Adipocyte (in vitro differentiated cells): ENCODE results near the gene IPO4.
A peak's percentile ranks its signal among the peaks of the same experiment; 100 is the strongest.

Source experiments
- DNase-seq: peaks from one replicate; pipeline ENCODE4 v3.0.0-alpha.2; 2015; ENCODE audit warnings: low read depth
- H3K27me3 ChIP-seq: replicated peaks from 2 replicates; pipeline ENCODE4 v1.7.0; 2013; ENCODE audit warnings: mild to moderate bottlenecking, low read length, moderate library complexity; ENCODE audit not compliant: control insufficient read depth, insufficient read depth
- H3K36me3 ChIP-seq: 2 replicates; pipeline ENCODE4 v1.7.0; 2013; ENCODE audit warnings: low read length, mild to moderate bottlenecking, moderate library complexity; ENCODE audit not compliant: control insufficient read depth, insufficient read depth, severe bottlenecking
- H3K4me1 ChIP-seq: 2 replicates; pipeline ENCODE4 v1.7.0; 2013; ENCODE audit warnings: mild to moderate bottlenecking, low read length, moderate library complexity; ENCODE audit not compliant: control insufficient read depth, insufficient read depth
- H3K4me3 ChIP-seq: 2 replicates; pipeline ENCODE4 v1.7.0; 2013; ENCODE audit warnings: mild to moderate bottlenecking, low read length, moderate library complexity
- H3K9ac ChIP-seq: 2 replicates; pipeline ENCODE4 v1.7.0; 2013; ENCODE audit warnings: mild to moderate bottlenecking, low read length, moderate library complexity
- H3K9me3 ChIP-seq: 2 replicates; pipeline ENCODE4 v1.7.0; 2013; ENCODE audit warnings: mild to moderate bottlenecking, low read length, moderate library complexity; ENCODE audit not compliant: control insufficient read depth

IPO4 gene

GRCh38 chr14:24162093-24162492, 26.5 kb downstream of the IPO4 start:
- H3K4me1 ChIP-seq: peaks cover 13% of the 10 kb centered on the region
- no peak for DNase-seq
- H3K9me3 ChIP-seq: no peaks in the 10 kb centered on the region
- no peaks in the 10 kb centered on the region for H3K27me3 ChIP-seq
- peaks cover 71% of the 10 kb centered on the region for H3K36me3 ChIP-seq
- H3K4me3 ChIP-seq: peak overlapping the region; percentile 92
- H3K9ac ChIP-seq: peak overlapping the region; percentile 96

DNA sequence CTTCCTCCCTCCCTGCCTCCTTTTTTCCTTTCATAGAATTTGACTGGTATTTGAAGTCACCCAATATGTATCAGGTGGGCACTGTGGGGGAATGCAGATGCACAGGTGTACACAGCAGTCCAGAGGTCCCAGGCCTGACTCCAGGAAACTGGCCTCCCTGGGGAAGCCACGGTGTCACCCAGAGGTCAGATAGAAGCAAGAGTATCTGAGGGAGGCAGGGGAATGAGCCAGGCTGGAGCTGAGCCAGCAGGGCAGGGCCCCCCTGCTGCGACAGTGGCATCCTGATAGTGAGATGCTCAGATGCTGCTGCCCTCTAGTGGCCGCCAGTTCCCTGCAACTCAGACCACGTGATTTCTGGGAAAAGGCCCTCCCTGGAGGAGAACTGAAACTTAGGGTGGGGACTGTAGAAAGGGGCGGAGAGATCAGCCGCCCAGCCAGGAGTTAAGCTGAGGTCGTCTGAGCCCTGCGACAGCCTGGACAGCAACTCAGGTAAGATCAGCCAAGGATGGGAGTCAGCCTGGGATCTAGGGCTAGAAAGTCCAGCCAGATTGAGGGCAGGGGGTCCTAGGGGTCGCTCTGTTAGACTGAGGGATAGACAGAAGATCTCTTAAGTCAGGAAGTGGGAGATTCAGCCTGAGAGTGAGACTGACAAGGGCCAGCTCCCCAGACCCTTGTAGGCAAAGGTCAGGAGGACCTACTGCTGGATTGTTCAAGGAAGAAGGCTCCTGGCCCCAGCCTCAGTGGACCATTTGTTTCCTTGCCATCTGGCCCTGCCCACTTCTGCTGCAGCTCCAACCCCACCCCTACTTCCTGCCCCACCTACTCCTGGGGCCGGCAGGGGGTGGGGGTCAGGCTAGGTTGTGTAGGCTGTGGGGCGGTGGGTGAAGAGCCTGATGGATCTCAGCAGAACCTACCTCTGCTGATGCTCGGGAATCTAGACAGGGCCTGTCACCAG, 27.5 kb downstream of the IPO4 start, which contains the start of gene IRF9:
Gene IRF9 (plus strand): TSS at position 416 of the 955 bp plus-strand sequence. CDS start 880 bp downstream, outside the sequence.
- peaks cover 13% of the 10 kb centered on the region for H3K4me1 ChIP-seq
- peak within 1 kb of the TSS; percentile 92 for H3K4me3 ChIP-seq
- peaks cover 71% of the 10 kb centered on the region for H3K36me3 ChIP-seq
- H3K9ac ChIP-seq: peak within 1 kb of the TSS; percentile 96
- peak; percentile 97 for DNase-seq
- no peaks in the 10 kb centered on the region for H3K9me3 ChIP-seq
- no peaks in the 10 kb centered on the region for H3K27me3 ChIP-seq

DNA sequence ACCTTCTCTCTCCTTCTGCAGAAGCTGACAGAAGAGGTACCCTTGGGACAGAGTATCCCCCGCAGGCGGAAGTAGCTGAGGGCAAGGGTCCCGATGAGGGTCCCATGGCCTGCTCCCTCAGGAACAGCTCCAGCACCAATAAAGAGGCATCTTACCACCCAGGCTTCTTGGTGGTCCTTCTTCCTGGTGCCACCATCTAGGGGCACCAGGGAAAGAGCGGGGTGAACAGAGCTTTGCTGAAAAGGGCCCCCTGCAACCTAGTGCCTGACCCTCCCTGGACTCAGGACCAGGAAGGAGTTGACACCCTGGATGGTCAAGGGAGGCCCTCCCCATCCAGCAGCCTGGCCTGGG, 28.1 kb downstream of the IPO4 start:
- Histone ChIP-seq H3K4me1 (peaks cover 13% of the 10 kb centered on the region), H3K9ac (no peak overlapping the region), H3K27me3 (no peaks in the 10 kb centered on the region), H3K4me3 (no peak overlapping the region), H3K9me3 (no peaks in the 10 kb centered on the region), H3K36me3 (peaks cover 71% of the 10 kb centered on the region)
- DNase-seq: no peak

GRCh38 chr14:24159777-24160498, 28.7 kb downstream of the IPO4 start:
- no peak overlapping the region for H3K4me3 ChIP-seq
- no peaks in the 10 kb centered on the region for H3K27me3 ChIP-seq
- H3K36me3 ChIP-seq: peaks cover 71% of the 10 kb centered on the region
- H3K9me3 ChIP-seq: no peaks in the 10 kb centered on the region
- H3K4me1 ChIP-seq: peaks cover 13% of the 10 kb centered on the region
- H3K9ac ChIP-seq: no peak overlapping the region
- DNase-seq: no peak

DNA sequence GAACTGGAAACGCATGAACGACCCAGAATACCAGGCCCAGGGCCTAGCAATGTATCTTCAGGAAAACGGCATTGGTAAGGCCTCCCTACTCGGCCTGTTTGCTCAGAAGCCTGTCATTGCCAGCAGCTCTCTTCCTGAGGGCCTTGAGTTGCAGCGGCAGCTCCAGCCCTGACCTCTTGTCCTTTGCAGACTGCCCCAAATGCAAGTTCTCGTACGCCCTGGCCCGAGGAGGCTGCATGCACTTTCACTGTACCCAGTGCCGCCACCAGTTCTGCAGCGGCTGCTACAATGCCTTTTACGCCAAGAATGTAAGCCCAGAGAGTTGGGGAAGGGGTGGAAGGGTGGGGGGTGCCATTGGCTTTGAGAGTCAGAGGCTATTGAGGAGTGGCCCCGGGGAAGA, 31.3 kb downstream of the IPO4 start:
- Histone ChIP-seq H3K27me3 (no peaks in the 10 kb centered on the region), H3K4me3 (no peak overlapping the region), H3K9ac (no peak overlapping the region), H3K4me1 (peaks cover 12% of the 10 kb centered on the region), H3K36me3 (peaks cover 62% of the 10 kb centered on the region), H3K9me3 (no peaks in the 10 kb centered on the region)
- no peak for DNase-seq

DNA sequence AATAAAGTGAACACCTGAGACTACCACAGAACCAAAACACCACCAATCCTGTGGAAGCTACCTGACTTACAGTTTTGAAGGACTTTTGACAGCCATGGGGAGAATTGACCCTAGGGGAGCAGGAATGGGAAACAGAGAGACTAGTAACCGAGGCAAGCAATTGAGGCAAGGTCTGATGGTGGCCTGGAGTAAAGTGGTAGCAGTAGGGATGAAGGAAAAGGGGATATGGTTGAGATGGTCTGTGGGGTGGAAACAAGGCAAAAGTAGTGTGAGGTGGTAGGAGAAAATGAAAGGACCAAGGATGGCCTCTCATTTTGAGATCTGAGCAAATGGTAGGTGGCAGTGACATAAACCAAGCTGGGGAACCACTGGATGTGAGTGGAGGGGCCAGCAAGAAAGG, 31.8 kb downstream of the IPO4 start:
- Histone ChIP-seq H3K4me1 (peaks cover 7% of the 10 kb centered on the region), H3K9me3 (no peaks in the 10 kb centered on the region), H3K27me3 (no peaks in the 10 kb centered on the region), H3K9ac (no peak overlapping the region), H3K4me3 (no peak overlapping the region), H3K36me3 (peaks cover 67% of the 10 kb centered on the region)
- DNase-seq: no peak

DNA sequence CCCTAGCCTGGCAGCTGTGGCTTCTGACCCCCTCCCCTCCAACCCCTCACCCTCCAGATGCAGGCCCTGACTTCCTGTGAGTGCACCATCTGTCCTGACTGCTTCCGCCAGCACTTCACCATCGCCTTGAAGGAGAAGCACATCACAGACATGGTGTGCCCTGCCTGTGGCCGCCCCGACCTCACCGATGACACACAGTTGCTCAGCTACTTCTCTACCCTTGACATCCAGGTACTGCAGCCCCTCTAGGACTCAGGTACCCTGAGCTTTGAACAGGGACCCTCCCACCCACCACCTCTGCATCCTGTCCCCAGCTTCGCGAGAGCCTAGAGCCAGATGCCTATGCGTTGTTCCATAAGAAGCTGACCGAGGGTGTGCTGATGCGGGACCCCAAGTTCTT, 33.5 kb downstream of the IPO4 start:
- no peaks in the 10 kb centered on the region for H3K27me3 ChIP-seq
- H3K4me3 ChIP-seq: no peak overlapping the region
- no peaks in the 10 kb centered on the region for H3K4me1 ChIP-seq
- H3K36me3 ChIP-seq: peaks cover 77% of the 10 kb centered on the region
- no peak for DNase-seq
- no peaks in the 10 kb centered on the region for H3K9me3 ChIP-seq
- no peak overlapping the region for H3K9ac ChIP-seq

GRCh38 chr14:24151404-24152080, 37.1 kb downstream of the IPO4 start:
- Histone ChIP-seq H3K4me3 (no peak overlapping the region), H3K27me3 (no peaks in the 10 kb centered on the region), H3K4me1 (peaks cover 10% of the 10 kb centered on the region), H3K9me3 (no peaks in the 10 kb centered on the region), H3K9ac (no peak overlapping the region), H3K36me3 (peaks cover 60% of the 10 kb centered on the region)
- DNase-seq: no peak

GRCh38 chr14:24150993-24151392, 37.6 kb downstream of the IPO4 start:
- no peak overlapping the region for H3K4me3 ChIP-seq
- H3K36me3 ChIP-seq: peaks cover 56% of the 10 kb centered on the region
- H3K9ac ChIP-seq: no peak overlapping the region
- H3K4me1 ChIP-seq: peaks cover 13% of the 10 kb centered on the region
- no peaks in the 10 kb centered on the region for H3K9me3 ChIP-seq
- no peak for DNase-seq
- no peaks in the 10 kb centered on the region for H3K27me3 ChIP-seq

- Histone ChIP-seq H3K27me3 (no peaks in the 10 kb centered on the region), H3K9ac (no peak overlapping the region), H3K36me3 (peaks cover 52% of the 10 kb centered on the region)
Measured at GRCh38 chr14:24150567-24150966, 38.0 kb downstream of the IPO4 start.

GRCh38 chr14:24150061-24150460, 38.6 kb downstream of the IPO4 start:
- peaks cover 47% of the 10 kb centered on the region for H3K36me3 ChIP-seq
- DNase-seq: no peak

More at GRCh38 chr14:24150567-24150966, 38.0 kb downstream of the IPO4 start:
- no peaks in the 10 kb centered on the region for H3K9me3 ChIP-seq
- H3K4me1 ChIP-seq: peaks cover 17% of the 10 kb centered on the region
- no peak for DNase-seq
- H3K4me3 ChIP-seq: no peak overlapping the region

More at GRCh38 chr14:24150061-24150460, 38.6 kb downstream of the IPO4 start:
- no peaks in the 10 kb centered on the region for H3K9me3 ChIP-seq
- no peak overlapping the region for H3K4me3 ChIP-seq
- peaks cover 21% of the 10 kb centered on the region for H3K4me1 ChIP-seq
- no peaks in the 10 kb centered on the region for H3K27me3 ChIP-seq
- no peak overlapping the region for H3K9ac ChIP-seq
